Measurements from ENCODE around the gene B2M.
"Not testable (repeated sequence)": the region's sequence is repeated elsewhere in the genome, so short reads cannot be mapped to it uniquely, and the experiment has no call there.

The B2M gene

GRCh38 chr15:44726568-44727484 is 15.5 kb downstream of the B2M start:
- peak; percentile 75 for DNase-seq

GRCh38 chr15:44727485-44728231 is 16.3 kb downstream of the B2M start:
- no peak for DNase-seq

- DNase-seq = not testable (repeated sequence)
Observed at GRCh38 chr15:44728232-44728575, 16.9 kb downstream of the B2M start.

GRCh38 chr15:44728576-44729407 is 17.5 kb downstream of the B2M start:
- DNase-seq = peak; percentile 90

- peak; percentile 42 for DNase-seq
Observed at GRCh38 chr15:44729408-44730127, 18.3 kb downstream of the B2M start.

GRCh38 chr15:44734839-44735481 is 23.6 kb downstream of the B2M start:
- no peak for DNase-seq

GRCh38 chr15:44735482-44736180 is 24.3 kb downstream of the B2M start:
- no peak for DNase-seq

- DNase-seq = no peak
Observed at GRCh38 chr15:44736181-44736765, 25.0 kb downstream of the B2M start, which contains the start of gene TRIM69. Gene TRIM69, plus strand, starts transcription at chr15:44736528. Its CDS starts 177 bp downstream, at chr15:44736705.

GRCh38 chr15:44738340-44738984 is 27.1 kb downstream of the B2M start:
- no peak for DNase-seq

GRCh38 chr15:44739222-44739847 is 28.0 kb downstream of the B2M start:
- DNase-seq = not testable (repeated sequence)

GRCh38 chr15:44743454-44743853 is 32.1 kb downstream of the B2M start:
- not testable (repeated sequence) for DNase-seq

GRCh38 chr15:44753345-44753744 is 42.0 kb downstream of the B2M start:
- DNase-seq = no peak

- no peak for DNase-seq
Observed at GRCh38 chr15:44763187-44763586, 51.9 kb downstream of the B2M start.

GRCh38 chr15:44763848-44764247 is 52.5 kb downstream of the B2M start:
- DNase-seq = no peak

GRCh38 chr15:44765036-44765435 is 53.7 kb downstream of the B2M start:
- DNase-seq = no peak
